SK-N-SH (cell line): Measurements from ENCODE around the gene C1QL2. TPM values are rescaled to one million over a fixed set of nuclear protein-coding genes. Genes with fewer than 3 reads are reported as not detected.

ENCODE experiments used
- CTCF ChIA-PET: fragments of 300-600, 350-600 bp; formaldehyde crosslinking; extraction: SDS; loops from one replicate; lab custom pipeline; 2021; lab: Yijun Ruan, JAX
- POLR2A ChIA-PET: fragments of 350-600 bp; sonication (Branson Sonifier 250); formaldehyde crosslinking; extraction: SDS; loops from one replicate; lab custom pipeline; 2020; ENCODE audit warnings: antibody characterized with exemption, inconsistent platforms; lab: Yijun Ruan, JAX
- DNase-seq: peaks from one replicate; pipeline ENCODE4 v3.0.0; 2012
- H2AFZ ChIP-seq: fragments of 200-600 bp; sonication (generic); 2 replicates; pipeline ENCODE4 v1.8.1; 2016; ENCODE audit warnings: antibody characterized with exemption, mild to moderate bottlenecking, low read depth
- H3F3A ChIP-seq: fragments of 200-600 bp; sonication (generic); replicated peaks from 2 replicates; pipeline ENCODE3; 2016; ENCODE audit warnings: antibody characterized with exemption, mild to moderate bottlenecking; ENCODE audit not compliant: insufficient read depth
- H3K27ac ChIP-seq, 2 experiments: fragments of 200-500 bp in 1 of 2; fragments of 200-600 bp in 1 of 2; sonication (Bioruptor generic) in 1 of 2; sonication (generic), shearing (Covaris generic) in 1 of 2; 2 replicates each; pipeline versions ENCODE4 v1.5.1 to v1.6.1; 2014 to 2016; ENCODE audit warnings: low read depth in 2 of 2, inconsistent platforms in 1 of 2, low read length in 1 of 2, mild to moderate bottlenecking in 1 of 2, mixed read lengths in 1 of 2
- H3K27me3 ChIP-seq: fragments of 200-600 bp; sonication (generic), shearing (Covaris generic); 2 replicates; pipeline ENCODE4 v1.6.1; 2016; ENCODE audit warnings: mixed run types; ENCODE audit not compliant: insufficient read depth
- H3K36me3 ChIP-seq, 2 experiments: fragments of 200-500 bp in 1 of 2; fragments of 200-600 bp in 1 of 2; sonication (Bioruptor generic) in 1 of 2; sonication (generic) in 1 of 2; replicated peaks in 1 of 2; 2 replicates each; pipeline versions ENCODE3 to v1.5.1; 2014 to 2016; ENCODE audit warnings: low read length in 1 of 2, mild to moderate bottlenecking in 1 of 2; ENCODE audit not compliant: insufficient read depth in 2 of 2, control insufficient read depth in 1 of 2
- H3K4me1 ChIP-seq, 2 experiments: fragments of 200-500 bp in 1 of 2; fragments of 200-600 bp in 1 of 2; sonication (Bioruptor generic) in 1 of 2; sonication (generic), shearing (Covaris generic) in 1 of 2; 2 replicates each; pipeline versions ENCODE4 v1.5.1 to v1.6.1; 2014 to 2016; ENCODE audit warnings: low read depth in 1 of 2, low read length in 1 of 2, mixed run types in 1 of 2; ENCODE audit not compliant: insufficient read depth in 2 of 2, control insufficient read depth in 1 of 2
- H3K4me2 ChIP-seq: fragments of 200-600 bp; sonication (generic), shearing (Covaris generic); 2 replicates; pipeline ENCODE4 v1.6.1; 2017; ENCODE audit warnings: mixed run types
- H3K4me3 ChIP-seq, 2 experiments: fragments of 200-500 bp in 1 of 2; fragments of 200-600 bp in 1 of 2; sonication (Bioruptor generic) in 1 of 2; sonication (generic), shearing (Covaris generic) in 1 of 2; 2 replicates each; pipeline versions ENCODE4 v1.5.1 to v1.8.1; 2014 to 2016; ENCODE audit warnings: low read depth in 2 of 2, inconsistent platforms in 1 of 2, low read length in 1 of 2, mild to moderate bottlenecking in 1 of 2, mixed read lengths in 1 of 2, moderate library complexity in 1 of 2
- H3K79me2 ChIP-seq: fragments of 200-600 bp; sonication (generic); 2 replicates; pipeline ENCODE4 v1.8.1; 2017; ENCODE audit warnings: mild to moderate bottlenecking; ENCODE audit not compliant: insufficient read depth
- H3K9ac ChIP-seq: fragments of 200-600 bp; sonication (generic); 2 replicates; pipeline ENCODE4 v1.6.1; 2017; ENCODE audit warnings: mixed run types
- H3K9me2 ChIP-seq: fragments of 200-600 bp; sonication (generic); 2 replicates; pipeline ENCODE4 v1.6.1; 2017; ENCODE audit warnings: mixed run types
- H3K9me3 ChIP-seq: fragments of 200-600 bp; sonication (generic); 2 replicates; pipeline ENCODE4 v1.6.1; 2017; ENCODE audit warnings: mixed run types, mild to moderate bottlenecking, moderate library complexity
- H4K20me1 ChIP-seq: fragments of 200-600 bp; sonication (generic); 2 replicates; pipeline ENCODE4 v1.6.1; 2017; ENCODE audit warnings: mild to moderate bottlenecking, mixed run types; ENCODE audit not compliant: insufficient read depth
- CHD2 ChIP-seq: fragments of 150-350 bp; IDR thresholded peaks from 2 replicates; pipeline ENCODE4 v1.6.1; 2018; ENCODE audit warnings: low read length; ENCODE audit not compliant: partially characterized antibody
- ELF1 ChIP-seq: IDR thresholded peaks from 2 replicates; pipeline ENCODE4 v1.4.0; 2012
- EZH2phosphoT487 ChIP-seq: fragments of 200-600 bp; sonication (generic); IDR thresholded peaks from 2 replicates; pipeline ENCODE4 v1.6.1; 2017; ENCODE audit warnings: low read depth, mixed run types, mild to moderate bottlenecking, antibody characterized with exemption, moderate library complexity, borderline replicate concordance
- MAX ChIP-seq: IDR thresholded peaks from 2 replicates; pipeline ENCODE4 v1.4.0; 2012; ENCODE audit warnings: low read depth
- MXI1 ChIP-seq: IDR thresholded peaks from 2 replicates; pipeline ENCODE4 v1.6.1; 2012; ENCODE audit warnings: mild to moderate bottlenecking, low read depth, low read length, improper control_type of control experiment
- NFIC ChIP-seq: IDR thresholded peaks from 2 replicates; pipeline ENCODE4 v1.4.0; 2012; ENCODE audit warnings: borderline replicate concordance
- PBX3 ChIP-seq: IDR thresholded peaks from 2 replicates; pipeline ENCODE4; 2012
- RAD21 ChIP-seq: IDR thresholded peaks from 2 replicates; pipeline ENCODE4 v1.6.1; 2012; ENCODE audit warnings: mild to moderate bottlenecking, low read length
- RCOR1 ChIP-seq: fragments of 150-350 bp; IDR thresholded peaks from 2 replicates; pipeline ENCODE4 v1.6.1; 2017; ENCODE audit warnings: antibody characterized with exemption, low read length
- RFX5 ChIP-seq: IDR thresholded peaks from 2 replicates; pipeline ENCODE4 v1.6.1; 2012; ENCODE audit warnings: mild to moderate bottlenecking, improper control_type of control experiment, low read length
- RXRA ChIP-seq: IDR thresholded peaks from 2 replicates; pipeline ENCODE4 v1.4.0; 2012; ENCODE audit warnings: low read depth, mild to moderate bottlenecking, borderline replicate concordance
- SIN3A ChIP-seq: IDR thresholded peaks from 2 replicates; pipeline ENCODE4 v1.6.1; 2012; ENCODE audit warnings: low read depth, mild to moderate bottlenecking, low read length, moderate library complexity, borderline replicate concordance
- SMC3 ChIP-seq: IDR thresholded peaks from 2 replicates; pipeline ENCODE4 v1.6.1; 2012; ENCODE audit warnings: low read depth, low read length, improper control_type of control experiment
- TAF1 ChIP-seq: IDR thresholded peaks from 2 replicates; pipeline ENCODE4 v1.6.1; 2012; ENCODE audit warnings: low read depth, mild to moderate bottlenecking, low read length, moderate library complexity, borderline replicate concordance
- TEAD4 ChIP-seq: IDR thresholded peaks from 2 replicates; pipeline ENCODE4 v1.4.0; 2012; ENCODE audit warnings: mild to moderate bottlenecking, borderline replicate concordance; ENCODE audit not compliant: insufficient read depth
- USF2 ChIP-seq: fragments of 150-350 bp; IDR thresholded peaks from 2 replicates; pipeline ENCODE4 v1.6.1; 2017; ENCODE audit warnings: antibody characterized with exemption, low read length, low read depth, borderline replicate concordance
- WGBS: methylation state at CpG from one replicate; pipeline ENCODE4 v1.1.6; 2017; ENCODE audit warnings: low lambda C conversion rate; 5-methylcytosine and 5-hydroxymethylcytosine counted together
- polyA plus RNA-seq, 3 experiments: library from polyadenylated mRNA; depleted of rRNA; stranded (reverse); fragments of >200 nt; gene quantifications; 2 replicates each; pipeline ENCODE4 v1.2.3, GENCODE V29; 2012
- TF ChIP-seq, protein P1 (sequence below): IDR thresholded peaks from 2 replicates; pipeline ENCODE4 v1.6.1; 2012; ENCODE audit warnings: mild to moderate bottlenecking, low read depth, low read length, moderate library complexity
- TF ChIP-seq, protein P2 (sequence below): fragments of 150-350 bp; IDR thresholded peaks from 2 replicates; pipeline ENCODE4 v1.6.1; 2016; ENCODE audit warnings: mild to moderate bottlenecking, low read depth, low read length
- TF ChIP-seq, protein P3 (sequence below): IDR thresholded peaks from 2 replicates; pipeline ENCODE4 v1.4.0; 2012; ENCODE audit warnings: low read depth, borderline replicate concordance
- TF ChIP-seq, protein P4 (sequence below): fragments of 200-600 bp; sonication (generic); IDR thresholded peaks from 2 replicates; pipeline ENCODE4 v1.6.1; 2017; ENCODE audit warnings: antibody characterized with exemption, mild to moderate bottlenecking, moderate library complexity

Gene C1QL2
- polyA plus RNA-seq, 1 of the 3 experiments (the other 2 are of a cell fraction) = not detected

DNA sequence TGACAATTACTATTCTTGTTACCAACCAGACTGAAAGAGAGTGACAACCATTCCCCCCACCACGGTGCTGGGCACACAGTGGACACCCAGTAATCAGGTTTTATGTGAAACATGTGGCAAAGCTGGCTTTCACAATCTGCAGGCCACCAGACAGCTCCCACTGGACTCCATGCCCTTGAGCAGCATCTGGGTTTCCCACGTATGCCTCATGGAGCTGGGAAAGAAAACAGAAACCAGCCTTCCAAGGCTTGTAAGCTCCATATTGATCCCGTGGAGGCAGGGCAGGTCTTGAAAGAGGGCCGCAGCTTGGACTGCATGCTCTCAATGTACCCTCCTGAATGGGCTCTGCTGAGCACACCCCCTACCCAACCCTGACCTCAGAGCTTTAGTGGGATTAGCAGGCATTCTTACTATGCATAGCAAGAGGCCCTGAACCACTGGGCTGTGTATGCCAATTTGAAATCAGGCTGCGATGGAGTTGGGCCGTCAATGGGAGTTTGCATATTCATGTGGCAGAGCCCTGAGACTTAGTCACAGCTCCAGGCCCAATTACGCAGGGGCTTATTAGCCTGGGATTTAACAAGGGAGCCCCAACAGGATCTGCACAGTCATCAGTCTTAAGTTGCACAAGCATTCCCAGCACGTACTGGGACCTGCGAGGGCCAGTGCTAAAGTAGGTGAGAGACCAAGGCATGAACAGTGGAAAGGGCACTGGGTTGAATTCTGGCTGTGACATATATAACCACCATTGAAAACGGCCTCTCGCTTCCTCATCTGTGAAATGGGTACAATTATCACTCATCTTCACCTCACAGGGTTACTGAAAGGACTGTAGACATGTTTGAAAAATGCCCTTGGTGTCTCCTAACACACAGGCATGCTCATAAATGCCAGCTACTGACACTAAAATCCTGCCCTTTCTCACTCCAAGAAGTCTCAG, 10.5 kb downstream of the C1QL2 start:
- H3K36me3 ChIP-seq = no peaks in the 10 kb centered on the region
- H3K4me2 ChIP-seq = no peak overlapping the region
- H3K9ac ChIP-seq = no peak overlapping the region
- no peak for DNase-seq
- no peaks in the 10 kb centered on the region for H3K9me2 ChIP-seq
- peaks cover 0 to under 1% of the 10 kb centered on the region in 2 experiments; a peak in 1 of 4 replicates for H3K4me1 ChIP-seq
- CTCF ChIA-PET = no interaction called here
- TF ChIP-seq EZH2phosphoT487 (no peak), MAX (no peak), RCOR1 (no peak), TAF1 (no peak), SMC3 (no peak), MXI1 (no peak), TEAD4 (no peak), SIN3A (no peak), RAD21 (no peak), ELF1 (no peak), PBX3 (no peak), RXRA (no peak), NFIC (no peak), USF2 (no peak), RFX5 (no peak), CHD2 (no peak)
- TF ChIP-seq, protein P1, sequence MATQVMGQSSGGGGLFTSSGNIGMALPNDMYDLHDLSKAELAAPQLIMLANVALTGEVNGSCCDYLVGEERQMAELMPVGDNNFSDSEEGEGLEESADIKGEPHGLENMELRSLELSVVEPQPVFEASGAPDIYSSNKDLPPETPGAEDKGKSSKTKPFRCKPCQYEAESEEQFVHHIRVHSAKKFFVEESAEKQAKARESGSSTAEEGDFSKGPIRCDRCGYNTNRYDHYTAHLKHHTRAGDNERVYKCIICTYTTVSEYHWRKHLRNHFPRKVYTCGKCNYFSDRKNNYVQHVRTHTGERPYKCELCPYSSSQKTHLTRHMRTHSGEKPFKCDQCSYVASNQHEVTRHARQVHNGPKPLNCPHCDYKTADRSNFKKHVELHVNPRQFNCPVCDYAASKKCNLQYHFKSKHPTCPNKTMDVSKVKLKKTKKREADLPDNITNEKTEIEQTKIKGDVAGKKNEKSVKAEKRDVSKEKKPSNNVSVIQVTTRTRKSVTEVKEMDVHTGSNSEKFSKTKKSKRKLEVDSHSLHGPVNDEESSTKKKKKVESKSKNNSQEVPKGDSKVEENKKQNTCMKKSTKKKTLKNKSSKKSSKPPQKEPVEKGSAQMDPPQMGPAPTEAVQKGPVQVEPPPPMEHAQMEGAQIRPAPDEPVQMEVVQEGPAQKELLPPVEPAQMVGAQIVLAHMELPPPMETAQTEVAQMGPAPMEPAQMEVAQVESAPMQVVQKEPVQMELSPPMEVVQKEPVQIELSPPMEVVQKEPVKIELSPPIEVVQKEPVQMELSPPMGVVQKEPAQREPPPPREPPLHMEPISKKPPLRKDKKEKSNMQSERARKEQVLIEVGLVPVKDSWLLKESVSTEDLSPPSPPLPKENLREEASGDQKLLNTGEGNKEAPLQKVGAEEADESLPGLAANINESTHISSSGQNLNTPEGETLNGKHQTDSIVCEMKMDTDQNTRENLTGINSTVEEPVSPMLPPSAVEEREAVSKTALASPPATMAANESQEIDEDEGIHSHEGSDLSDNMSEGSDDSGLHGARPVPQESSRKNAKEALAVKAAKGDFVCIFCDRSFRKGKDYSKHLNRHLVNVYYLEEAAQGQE = no peak
- TF ChIP-seq, protein P2, sequence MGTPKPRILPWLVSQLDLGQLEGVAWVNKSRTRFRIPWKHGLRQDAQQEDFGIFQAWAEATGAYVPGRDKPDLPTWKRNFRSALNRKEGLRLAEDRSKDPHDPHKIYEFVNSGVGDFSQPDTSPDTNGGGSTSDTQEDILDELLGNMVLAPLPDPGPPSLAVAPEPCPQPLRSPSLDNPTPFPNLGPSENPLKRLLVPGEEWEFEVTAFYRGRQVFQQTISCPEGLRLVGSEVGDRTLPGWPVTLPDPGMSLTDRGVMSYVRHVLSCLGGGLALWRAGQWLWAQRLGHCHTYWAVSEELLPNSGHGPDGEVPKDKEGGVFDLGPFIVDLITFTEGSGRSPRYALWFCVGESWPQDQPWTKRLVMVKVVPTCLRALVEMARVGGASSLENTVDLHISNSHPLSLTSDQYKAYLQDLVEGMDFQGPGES = no peak
- TF ChIP-seq, protein P3, sequence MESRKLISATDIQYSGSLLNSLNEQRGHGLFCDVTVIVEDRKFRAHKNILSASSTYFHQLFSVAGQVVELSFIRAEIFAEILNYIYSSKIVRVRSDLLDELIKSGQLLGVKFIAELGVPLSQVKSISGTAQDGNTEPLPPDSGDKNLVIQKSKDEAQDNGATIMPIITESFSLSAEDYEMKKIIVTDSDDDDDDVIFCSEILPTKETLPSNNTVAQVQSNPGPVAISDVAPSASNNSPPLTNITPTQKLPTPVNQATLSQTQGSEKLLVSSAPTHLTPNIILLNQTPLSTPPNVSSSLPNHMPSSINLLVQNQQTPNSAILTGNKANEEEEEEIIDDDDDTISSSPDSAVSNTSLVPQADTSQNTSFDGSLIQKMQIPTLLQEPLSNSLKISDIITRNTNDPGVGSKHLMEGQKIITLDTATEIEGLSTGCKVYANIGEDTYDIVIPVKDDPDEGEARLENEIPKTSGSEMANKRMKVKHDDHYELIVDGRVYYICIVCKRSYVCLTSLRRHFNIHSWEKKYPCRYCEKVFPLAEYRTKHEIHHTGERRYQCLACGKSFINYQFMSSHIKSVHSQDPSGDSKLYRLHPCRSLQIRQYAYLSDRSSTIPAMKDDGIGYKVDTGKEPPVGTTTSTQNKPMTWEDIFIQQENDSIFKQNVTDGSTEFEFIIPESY = no peak
- TF ChIP-seq, protein P4, sequence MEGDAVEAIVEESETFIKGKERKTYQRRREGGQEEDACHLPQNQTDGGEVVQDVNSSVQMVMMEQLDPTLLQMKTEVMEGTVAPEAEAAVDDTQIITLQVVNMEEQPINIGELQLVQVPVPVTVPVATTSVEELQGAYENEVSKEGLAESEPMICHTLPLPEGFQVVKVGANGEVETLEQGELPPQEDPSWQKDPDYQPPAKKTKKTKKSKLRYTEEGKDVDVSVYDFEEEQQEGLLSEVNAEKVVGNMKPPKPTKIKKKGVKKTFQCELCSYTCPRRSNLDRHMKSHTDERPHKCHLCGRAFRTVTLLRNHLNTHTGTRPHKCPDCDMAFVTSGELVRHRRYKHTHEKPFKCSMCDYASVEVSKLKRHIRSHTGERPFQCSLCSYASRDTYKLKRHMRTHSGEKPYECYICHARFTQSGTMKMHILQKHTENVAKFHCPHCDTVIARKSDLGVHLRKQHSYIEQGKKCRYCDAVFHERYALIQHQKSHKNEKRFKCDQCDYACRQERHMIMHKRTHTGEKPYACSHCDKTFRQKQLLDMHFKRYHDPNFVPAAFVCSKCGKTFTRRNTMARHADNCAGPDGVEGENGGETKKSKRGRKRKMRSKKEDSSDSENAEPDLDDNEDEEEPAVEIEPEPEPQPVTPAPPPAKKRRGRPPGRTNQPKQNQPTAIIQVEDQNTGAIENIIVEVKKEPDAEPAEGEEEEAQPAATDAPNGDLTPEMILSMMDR = no peak
- TF ChIP-seq, all 33 proteins: peak for 0
- Histone ChIP-seq H3F3A (no peaks in the 10 kb centered on the region), H3K9me3 (no peaks in the 10 kb centered on the region), H3K4me3 (no peak overlapping the region), H3K79me2 (no peaks in the 10 kb centered on the region), H2AFZ (no peak overlapping the region), H4K20me1 (no peaks in the 10 kb centered on the region), H3K27ac (no peak overlapping the region), H3K27me3 (no peaks in the 10 kb centered on the region; the same call in 1 of the 2 replicates)
- 36% methylated on average over 11 of the region's 11 CpGs for WGBS
- POLR2A ChIA-PET = no interaction called here
